Activated naive CD4-positive, alpha-beta T cell treated with anti-CD3 and anti-CD28 coated beads, Interleukin-2, amount 10 ng/mL, durations not matched to agents 7 days and 5 days (primary cell): ENCODE measurements around the gene STPG3.
"Not testable (repeated sequence)": the region's sequence is repeated elsewhere in the genome, so short reads cannot be mapped to it uniquely, and the experiment has no call there.

Experiments used
- CTCF ChIA-PET: fragments of 350-600 bp; sonication (Branson Sonifier 250); formaldehyde crosslinking; loops from one replicate; lab custom pipeline; 2021; ENCODE audit warnings: antibody characterized with exemption; lab: Charles Lee
- DNase-seq: peaks from one replicate; pipeline ENCODE4 v3.0.0-alpha.2; 2020
- H3K27ac Mint-ChIP-seq: one replicate; pipeline ENCODE4 v1.8.0; 2021; ENCODE audit warnings: mild to moderate bottlenecking, moderate library complexity, mixed read lengths
- H3K27me3 Mint-ChIP-seq: one replicate; pipeline ENCODE4 v1.8.0; 2021; ENCODE audit warnings: mild to moderate bottlenecking, mixed read lengths
- H3K36me3 Mint-ChIP-seq: one replicate; pipeline ENCODE4 v1.8.0; 2021; ENCODE audit warnings: mixed read lengths
- H3K4me1 Mint-ChIP-seq: one replicate; pipeline ENCODE4 v1.8.0; 2021; ENCODE audit warnings: mixed read lengths
- H3K4me3 Mint-ChIP-seq: one replicate; pipeline ENCODE4 v1.8.0; 2021; ENCODE audit warnings: mild to moderate bottlenecking, moderate library complexity, mixed read lengths
- H3K9me3 Mint-ChIP-seq: one replicate; pipeline ENCODE4 v1.8.0; 2021; ENCODE audit warnings: mixed read lengths

Gene STPG3

DNA sequence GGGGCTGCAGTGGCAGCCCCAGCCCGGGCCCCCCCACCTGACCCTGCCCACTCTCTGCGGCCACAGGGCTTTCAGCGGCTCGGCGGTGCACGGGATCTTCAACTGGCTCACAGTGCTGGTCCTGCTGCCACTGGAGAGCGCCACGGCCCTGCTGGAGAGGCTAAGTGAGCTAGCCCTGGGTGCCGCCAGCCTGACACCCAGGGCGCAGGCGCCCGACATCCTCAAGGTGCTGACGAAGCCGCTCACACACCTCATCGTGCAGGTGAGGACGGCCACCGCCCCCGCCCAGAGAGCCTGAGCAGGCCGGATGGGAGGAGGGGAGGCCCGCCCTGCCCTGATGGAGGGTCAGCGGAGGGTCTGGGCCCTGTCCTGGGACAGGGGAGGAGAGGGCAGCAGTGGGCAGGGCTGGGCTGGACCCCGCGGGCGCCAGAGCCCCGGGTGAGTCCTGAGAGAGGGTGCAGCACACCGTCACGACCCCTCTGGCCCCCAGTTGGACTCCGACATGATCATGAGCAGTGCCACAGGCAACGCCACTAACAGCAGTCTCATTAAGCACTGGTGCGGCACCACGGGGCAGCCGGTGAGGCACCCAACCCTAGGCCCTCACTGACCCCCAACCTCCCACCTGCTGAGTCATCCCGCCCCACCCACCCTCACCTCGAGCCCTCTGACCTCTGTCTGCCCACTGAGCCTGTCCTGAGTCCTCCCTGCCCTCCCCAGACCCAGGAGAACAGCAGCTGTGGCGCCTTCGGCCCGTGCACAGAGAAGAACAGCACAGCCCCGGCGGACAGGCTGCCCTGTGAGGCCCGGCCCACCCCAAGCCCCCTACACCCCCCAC is 17.7 kb upstream of the STPG3 start:
- no peak overlapping the region for H3K27ac Mint-ChIP-seq
- CTCF ChIA-PET, result no interaction called here
- H3K4me3 Mint-ChIP-seq, result no peak overlapping the region
- peaks cover 7% of the 10 kb centered on the region for H3K4me1 Mint-ChIP-seq
- peaks cover 33% of the 10 kb centered on the region for H3K27me3 Mint-ChIP-seq
- H3K9me3 Mint-ChIP-seq, result no peaks in the 10 kb centered on the region
- DNase-seq, result no peak
- H3K36me3 Mint-ChIP-seq, result no peaks in the 10 kb centered on the region

DNA sequence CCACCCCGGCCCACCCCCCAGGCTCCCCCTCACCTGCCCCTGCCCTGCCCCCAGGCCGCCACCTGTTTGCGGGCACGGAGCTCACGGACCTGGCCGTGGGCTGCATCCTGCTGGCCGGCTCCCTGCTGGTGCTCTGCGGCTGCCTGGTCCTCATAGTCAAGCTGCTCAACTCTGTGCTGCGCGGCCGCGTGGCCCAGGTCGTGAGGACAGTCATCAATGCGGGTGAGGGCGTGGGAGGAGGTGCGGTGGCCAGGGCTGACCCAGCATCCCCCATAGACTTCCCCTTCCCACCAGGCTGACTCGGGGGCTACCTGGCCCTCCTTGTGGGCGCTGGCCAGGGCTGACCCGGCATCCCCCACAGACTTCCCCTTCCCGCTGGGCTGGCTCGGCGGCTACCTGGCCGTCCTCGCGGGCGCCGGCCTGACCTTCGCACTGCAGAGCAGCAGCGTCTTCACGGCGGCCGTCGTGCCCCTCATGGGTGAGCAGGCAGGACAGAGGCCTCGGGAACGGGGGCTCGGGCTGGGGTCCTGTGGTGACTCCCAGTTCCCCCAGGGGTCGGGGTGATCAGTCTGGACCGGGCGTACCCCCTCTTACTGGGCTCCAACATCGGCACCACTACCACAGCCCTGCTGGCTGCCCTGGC is 16.9 kb upstream of the STPG3 start:
- peaks cover 26% of the 10 kb centered on the region for H3K27me3 Mint-ChIP-seq
- CTCF ChIA-PET, result no interaction called here
- peaks cover 13% of the 10 kb centered on the region for H3K4me1 Mint-ChIP-seq
- no peak overlapping the region for H3K27ac Mint-ChIP-seq
- no peak overlapping the region for H3K4me3 Mint-ChIP-seq
- H3K9me3 Mint-ChIP-seq, result no peaks in the 10 kb centered on the region
- no peak for DNase-seq
- H3K36me3 Mint-ChIP-seq, result no peaks in the 10 kb centered on the region

DNA sequence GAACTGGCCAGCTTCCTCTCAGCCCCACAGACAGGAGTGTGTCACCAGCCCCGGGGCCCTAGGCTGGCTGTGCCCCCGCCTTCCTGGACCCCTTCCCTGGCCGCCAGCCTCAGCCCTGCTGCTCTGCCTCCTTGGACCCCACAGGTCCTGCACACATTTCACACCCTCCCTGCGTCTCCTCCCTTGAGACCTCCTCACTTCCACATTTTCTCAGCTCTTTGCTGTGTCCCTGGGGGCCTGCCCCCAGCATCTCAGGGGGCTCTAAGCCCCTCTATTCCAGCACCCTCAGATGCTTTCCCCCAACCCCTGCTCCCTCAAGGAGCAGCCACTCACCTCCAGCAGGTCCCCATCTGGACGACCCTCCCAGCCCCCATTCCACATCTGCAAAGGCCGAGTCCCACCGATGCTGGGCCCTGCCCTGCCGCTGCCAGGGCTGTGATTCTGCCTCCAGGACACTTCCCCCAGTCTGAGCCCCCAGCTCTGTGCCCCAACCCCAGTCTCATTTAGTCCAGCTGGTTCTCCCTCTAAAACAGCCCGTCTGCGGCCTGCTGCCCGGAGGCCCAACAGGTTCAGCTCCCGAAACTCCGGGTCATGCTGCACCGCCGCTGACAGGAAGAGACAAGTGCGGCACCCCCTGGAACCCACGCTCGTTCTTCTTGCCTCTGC is 16.2 kb upstream of the STPG3 start:
- Mint-ChIP-seq H3K9me3 (no peaks in the 10 kb centered on the region), H3K36me3 (no peaks in the 10 kb centered on the region), H3K4me1 (peaks cover 19% of the 10 kb centered on the region), H3K27me3 (peaks cover 22% of the 10 kb centered on the region), H3K27ac (no peak overlapping the region), H3K4me3 (no peak overlapping the region)
- CTCF ChIA-PET, result interaction anchor here (0.8 kb wide), 1 partner anchor 15 kb away, joined by 4 read pairs; no protein-coding TSS in a partner anchor
- no peak for DNase-seq

DNA sequence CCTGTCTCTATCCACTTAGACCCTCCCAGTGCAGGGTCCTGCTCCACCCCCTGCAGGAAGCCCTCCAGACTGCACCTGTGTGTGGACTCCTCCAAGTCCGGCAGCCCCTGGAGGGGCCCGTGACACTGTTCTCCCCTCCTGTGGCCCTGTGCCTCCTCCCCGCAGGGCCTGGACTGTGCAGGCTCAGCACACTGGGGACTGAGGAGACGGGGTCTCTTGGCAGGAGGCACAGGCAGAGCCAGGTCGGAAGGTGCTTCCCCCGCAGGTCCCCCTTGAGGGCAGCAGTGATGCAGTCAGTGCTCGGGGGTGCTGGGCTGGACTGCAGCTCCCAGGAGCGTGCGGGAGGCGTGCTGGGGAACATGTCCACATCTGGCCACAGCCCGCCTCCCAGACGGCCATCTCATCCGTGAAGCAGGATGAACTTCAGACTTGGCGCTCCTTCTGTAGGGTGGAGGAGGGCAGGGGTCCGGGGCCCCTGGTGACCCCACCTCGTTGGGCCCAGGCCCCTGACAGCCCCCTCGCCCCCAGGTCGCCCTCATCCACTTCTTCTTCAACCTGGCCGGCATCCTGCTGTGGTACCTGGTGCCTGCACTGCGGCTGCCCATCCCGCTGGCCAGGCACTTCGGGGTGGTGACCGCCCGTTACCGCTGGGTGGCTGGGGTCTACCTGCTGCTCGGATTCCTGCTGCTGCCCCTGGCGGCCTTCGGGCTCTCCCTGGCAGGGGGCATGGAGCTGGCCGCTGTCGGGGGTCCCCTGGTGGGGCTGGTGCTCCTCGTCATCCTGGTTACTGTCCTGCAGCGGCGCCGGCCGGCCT is 15.5 kb upstream of the STPG3 start:
- Mint-ChIP-seq H3K4me1 (peaks cover 19% of the 10 kb centered on the region), H3K27ac (no peak overlapping the region), H3K36me3 (no peaks in the 10 kb centered on the region), H3K27me3 (peaks cover 18% of the 10 kb centered on the region), H3K9me3 (no peaks in the 10 kb centered on the region), H3K4me3 (no peak overlapping the region)
- CTCF ChIA-PET, result interaction anchor here (0.8 to 2.5 kb wide), 13 partner anchors 10 to 188 kb away, joined by 3 to 45 read pairs (median 6); partner anchors contain the start of genes CYSRT1, DPP7, RNF224 and SAPCD2
- DNase-seq, result no peak

DNA sequence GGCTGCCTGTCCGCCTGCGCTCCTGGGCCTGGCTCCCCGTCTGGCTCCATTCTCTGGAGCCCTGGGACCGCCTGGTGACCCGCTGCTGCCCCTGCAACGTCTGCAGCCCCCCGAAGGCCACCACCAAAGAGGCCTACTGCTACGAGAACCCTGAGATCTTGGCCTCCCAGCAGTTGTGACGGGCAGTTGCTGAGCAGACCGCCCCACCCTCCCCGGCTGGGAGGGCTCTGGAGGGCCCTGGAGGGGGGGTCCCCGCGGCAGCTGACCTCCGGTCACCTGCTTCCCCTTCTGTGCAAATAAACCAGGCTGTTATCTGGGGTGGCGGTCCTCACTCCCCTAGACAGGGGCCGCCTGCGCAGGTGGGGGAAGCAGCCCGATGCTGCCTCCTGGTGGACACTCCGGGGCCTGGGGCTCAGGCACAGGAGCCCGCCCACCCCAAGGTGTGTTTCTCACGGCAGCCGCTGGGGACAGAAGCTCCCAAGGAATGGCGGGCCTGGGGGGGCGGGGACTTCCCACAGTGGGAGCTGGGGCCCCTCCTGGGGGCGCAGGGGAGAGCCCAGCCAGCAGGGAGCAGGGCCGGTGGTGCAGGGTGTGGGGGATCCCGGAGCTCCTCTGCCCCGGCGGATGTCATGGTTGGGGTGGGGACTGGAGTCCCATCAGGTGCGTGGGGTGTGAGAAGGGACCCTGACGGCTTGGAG is 14.7 kb upstream of the STPG3 start:
- H3K4me1 Mint-ChIP-seq, result peaks cover 22% of the 10 kb centered on the region
- H3K36me3 Mint-ChIP-seq, result peaks cover 3% of the 10 kb centered on the region
- H3K27me3 Mint-ChIP-seq, result peaks cover 21% of the 10 kb centered on the region
- CTCF ChIA-PET, result interaction anchor here (0.6 to 2.5 kb wide), 29 partner anchors 11 to 189 kb away, joined by 3 to 45 read pairs (median 4); partner anchors contain the start of genes CYSRT1, DPP7, NELFB and RNF224
- peak; percentile 95 for DNase-seq
- H3K4me3 Mint-ChIP-seq, result no peak overlapping the region
- H3K9me3 Mint-ChIP-seq, result no peaks in the 10 kb centered on the region
- H3K27ac Mint-ChIP-seq, result no peak overlapping the region

DNA sequence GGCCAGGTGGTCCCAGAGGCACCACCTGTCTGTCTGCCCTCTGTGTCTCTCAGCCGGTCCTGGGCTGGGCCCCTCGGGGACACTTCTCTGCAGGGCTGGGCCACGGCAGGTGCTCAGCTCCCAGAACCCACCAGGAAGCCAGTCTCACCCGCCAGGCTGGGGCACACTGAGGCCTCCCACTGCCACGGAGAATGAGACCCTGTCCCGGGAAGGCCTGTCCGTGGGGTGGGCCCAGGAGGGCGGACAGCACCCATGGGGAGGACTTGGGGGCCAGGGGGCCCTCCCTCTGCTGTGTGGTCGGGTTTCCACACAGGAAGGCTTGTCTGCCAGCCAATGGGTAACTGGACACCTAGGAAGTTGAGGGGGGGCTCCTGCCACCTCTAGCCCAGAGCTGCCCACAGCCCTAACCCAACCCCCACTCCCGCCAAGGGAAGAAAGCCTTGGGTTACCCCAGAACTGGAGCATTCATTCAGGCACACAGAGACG is 14.1 kb upstream of the STPG3 start:
- H3K27ac Mint-ChIP-seq, result no peak overlapping the region
- no peak overlapping the region for H3K4me3 Mint-ChIP-seq
- H3K27me3 Mint-ChIP-seq, result peaks cover 18% of the 10 kb centered on the region
- H3K36me3 Mint-ChIP-seq, result peaks cover 4% of the 10 kb centered on the region
- no peak for DNase-seq
- no peaks in the 10 kb centered on the region for H3K9me3 Mint-ChIP-seq
- H3K4me1 Mint-ChIP-seq, result peaks cover 22% of the 10 kb centered on the region
- CTCF ChIA-PET, result interaction anchor here (0.6 to 2.5 kb wide), 30 partner anchors 10 to 190 kb away, joined by 3 to 45 read pairs (median 4); partner anchors contain the start of genes CYSRT1, DPP7, NELFB and RNF224

DNA sequence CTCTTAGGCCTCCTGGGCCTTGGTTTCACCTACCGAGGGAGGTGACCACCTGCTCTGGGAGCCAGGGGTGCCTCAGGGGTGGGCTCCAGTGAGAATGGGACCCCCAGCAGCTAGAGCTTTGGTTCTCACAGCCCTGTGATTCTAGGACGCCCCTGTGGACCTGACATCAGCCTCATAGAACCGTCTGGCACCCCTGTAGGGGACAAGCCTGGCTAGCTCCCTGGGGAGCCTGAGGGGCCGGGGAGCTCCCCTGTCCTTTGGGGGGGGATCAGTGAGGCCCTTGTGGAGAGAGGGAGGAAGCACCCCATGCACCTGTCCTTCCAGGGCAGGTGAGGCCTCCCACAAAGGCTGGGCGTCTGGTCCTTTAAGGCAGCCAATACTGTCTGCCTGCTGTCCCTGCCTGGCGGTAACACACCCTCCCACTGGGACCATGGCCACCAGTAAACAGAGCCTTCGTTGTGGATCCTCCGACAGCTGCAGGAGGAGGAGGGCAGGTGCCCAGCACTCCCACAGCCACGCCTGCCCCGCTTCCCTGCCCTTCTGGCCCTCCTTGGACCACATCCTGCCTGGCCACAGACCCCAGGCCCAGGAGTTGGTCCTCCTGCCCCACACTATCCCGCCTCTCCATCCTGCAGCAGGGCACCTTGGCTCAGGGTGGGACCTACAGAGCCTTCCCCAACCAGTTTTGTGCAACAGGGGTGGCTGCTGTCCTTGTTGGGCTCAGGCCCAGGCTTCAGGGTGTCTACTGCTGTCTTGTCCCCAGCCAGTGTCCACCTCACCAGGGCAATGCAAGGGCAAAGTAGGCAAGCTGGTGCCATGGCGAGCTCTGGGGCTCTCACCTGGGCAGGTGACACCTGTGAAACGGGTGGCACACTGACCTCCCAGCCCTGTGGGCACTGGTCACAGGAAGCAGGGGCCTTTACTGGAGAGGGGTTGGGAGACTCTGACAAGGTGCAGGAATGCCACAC is 13.0 kb upstream of the STPG3 start:
- Mint-ChIP-seq H3K4me1 (peaks cover 32% of the 10 kb centered on the region), H3K36me3 (peaks cover 15% of the 10 kb centered on the region), H3K9me3 (no peaks in the 10 kb centered on the region), H3K27me3 (peaks cover 14% of the 10 kb centered on the region), H3K27ac (peak overlapping the region; percentile 71), H3K4me3 (no peak overlapping the region)
- DNase-seq, result no peak
- CTCF ChIA-PET, result interaction anchor here (0.8 to 2.5 kb wide), 8 partner anchors 9 to 174 kb away, joined by 3 to 45 read pairs (median 6); partner anchors contain the start of genes CYSRT1, NELFB and RNF224

DNA sequence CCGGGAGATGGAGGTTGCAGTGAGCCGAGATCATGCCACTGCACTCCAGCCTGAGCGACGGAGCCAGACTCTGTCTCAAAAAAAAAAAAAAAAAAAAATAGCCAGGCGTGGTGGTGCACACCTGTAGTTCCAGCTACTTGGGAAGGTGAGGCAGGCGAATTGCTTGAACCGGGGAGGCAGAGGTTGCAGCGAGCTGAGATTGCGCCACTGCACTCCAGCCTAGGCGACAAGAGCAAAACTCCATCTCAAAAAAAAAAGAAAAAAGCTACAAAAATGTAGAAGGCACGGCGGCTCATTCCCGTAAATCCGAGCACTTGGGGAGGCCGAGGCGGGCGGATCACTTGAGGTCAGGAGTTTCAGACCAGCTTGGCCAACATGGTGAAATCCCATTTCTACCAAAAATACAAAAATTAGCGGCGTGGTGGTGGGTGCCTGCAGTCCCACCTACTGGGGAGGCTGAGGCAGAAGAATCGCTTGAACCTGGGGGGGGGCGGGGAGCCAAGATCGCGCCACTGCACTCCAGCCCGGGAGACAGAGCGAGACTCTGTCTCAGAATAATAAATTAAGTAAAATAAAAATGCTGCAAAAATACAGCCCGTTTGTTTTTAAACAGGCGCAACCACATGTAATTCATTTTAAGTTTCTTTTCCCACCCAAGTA is 11.4 kb upstream of the STPG3 start:
- CTCF ChIA-PET, result interaction anchor here (1.0 to 1.8 kb wide), 3 partner anchors 13 to 50 kb away, joined by 3 to 8 read pairs (median 5); partner anchors contain the start of genes NELFB and RNF224
- peaks cover 39% of the 10 kb centered on the region for H3K4me1 Mint-ChIP-seq

DNA sequence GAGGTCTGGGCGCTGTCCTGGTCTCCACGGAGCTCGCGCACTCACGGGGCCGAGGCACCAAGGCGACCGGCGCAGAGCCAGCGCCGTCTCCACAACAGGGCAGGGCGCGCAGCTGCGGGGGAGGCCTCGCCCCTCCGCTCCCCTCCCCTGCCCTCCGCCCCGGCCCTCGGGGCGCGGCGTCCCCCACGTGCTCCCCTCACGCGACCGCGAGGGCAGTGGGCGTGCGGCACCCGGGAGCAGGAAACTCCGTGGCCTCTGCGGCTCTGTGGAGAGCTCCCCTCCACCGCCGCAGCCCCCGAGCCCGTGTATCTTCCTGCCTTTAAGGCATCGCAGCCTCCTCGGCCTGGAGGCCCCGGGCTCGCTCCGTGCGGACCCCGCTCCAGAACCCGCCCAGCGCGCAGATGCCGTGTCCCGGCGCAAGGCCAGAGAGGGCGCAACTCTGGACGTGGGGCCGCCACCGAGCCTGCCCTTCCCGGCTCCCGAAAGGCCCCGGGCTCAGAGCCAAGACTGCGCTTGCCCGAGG is 10.7 kb upstream of the STPG3 start:
- Mint-ChIP-seq H3K4me1 (peaks cover 39% of the 10 kb centered on the region), H3K4me3 (peak overlapping the region; percentile 73), H3K9me3 (no peaks in the 10 kb centered on the region), H3K27me3 (peaks cover 5% of the 10 kb centered on the region), H3K36me3 (peaks cover 23% of the 10 kb centered on the region), H3K27ac (peak overlapping the region; percentile 78)
- CTCF ChIA-PET, result interaction anchor here (0.6 to 1.8 kb wide), 6 partner anchors 13 to 513 kb away, joined by 3 to 8 read pairs (median 3); partner anchors contain the start of genes NELFB and RNF224
- DNase-seq, result peak; percentile 81

More for the DNA sequence above, 11.4 kb upstream of the STPG3 start:
- Mint-ChIP-seq H3K36me3 (peaks cover 23% of the 10 kb centered on the region), H3K27me3 (peaks cover 12% of the 10 kb centered on the region), H3K27ac (peak overlapping the region; percentile 78), H3K4me3 (peak overlapping the region; percentile 73)
- not testable (repeated sequence) for DNase-seq, H3K9me3 Mint-ChIP-seq

DNA sequence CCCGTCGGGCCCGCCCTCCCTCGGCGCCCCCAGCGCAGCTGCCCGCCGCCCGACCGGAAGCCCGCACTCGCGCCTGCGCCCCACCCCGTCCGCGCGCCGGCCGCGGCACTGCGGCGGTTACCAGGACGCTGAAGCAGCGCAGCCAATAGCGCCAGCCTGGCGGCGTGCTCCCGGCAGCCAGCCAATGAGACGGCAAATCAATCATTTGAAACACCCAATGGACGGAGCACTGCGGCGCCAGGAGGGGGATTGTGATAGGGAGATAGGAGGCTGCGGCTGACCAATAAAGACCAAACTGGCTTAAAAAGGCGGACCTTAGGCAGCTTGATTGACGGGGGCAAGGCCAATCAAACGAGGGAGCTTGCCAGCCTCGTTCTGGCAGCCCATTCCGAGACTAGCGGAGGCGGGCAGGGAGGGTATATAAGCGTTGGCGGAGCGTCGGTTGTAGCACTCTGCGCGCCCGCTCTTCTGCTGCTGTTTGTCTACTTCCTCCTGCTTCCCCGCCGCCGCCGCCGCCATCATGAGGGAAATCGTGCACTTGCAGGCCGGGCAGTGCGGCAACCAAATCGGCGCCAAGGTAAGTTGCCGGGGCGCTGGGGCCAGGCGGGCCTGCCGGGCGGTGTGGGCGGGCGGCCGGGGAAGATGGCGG is 10.1 kb upstream of the STPG3 start, which contains the start of gene TUBB4B:
TUBB4B (plus strand) TSS at position 447 of the 649 bp plus-strand sequence; CDS start at position 521, 74 bp downstream.
- H3K27me3 Mint-ChIP-seq, result peaks cover 4% of the 10 kb centered on the region

More for the DNA sequence above, 10.1 kb upstream of the STPG3 start, which contains the start of gene TUBB4B:
- no peaks in the 10 kb centered on the region for H3K9me3 Mint-ChIP-seq
- peaks cover 23% of the 10 kb centered on the region for H3K36me3 Mint-ChIP-seq
- DNase-seq, result peak; percentile 98
- peak within 1 kb of the TSS; percentile 92 for H3K27ac Mint-ChIP-seq
- peaks cover 39% of the 10 kb centered on the region for H3K4me1 Mint-ChIP-seq
- peak within 1 kb of the TSS; percentile 85 for H3K4me3 Mint-ChIP-seq
- CTCF ChIA-PET, result interaction anchor here (0.6 to 1.8 kb wide), 6 partner anchors 14 to 514 kb away, joined by 3 to 8 read pairs (median 3); partner anchors contain the start of genes NELFB and RNF224
